HepG2 (cell line): ENCODE data around the gene C5orf15. TPM values are rescaled to one million over a fixed set of nuclear protein-coding genes. Genes with fewer than 3 reads are reported as not detected.

Experiments used
- ATF7-NPFF ChIP-seq: sonication (generic); formaldehyde crosslinking; IDR thresholded peaks from 2 replicates; pipeline ENCODE4 v1.8.1; 2023; ENCODE audit warnings: mild to moderate bottlenecking, low read depth, missing genetic modification reagents, moderate library complexity
- FOXJ3 ChIP-seq: sonication (generic); formaldehyde crosslinking; IDR thresholded peaks from 2 replicates; pipeline ENCODE4 v1.4.0; 2020; ENCODE audit warnings: missing genetic modification reagents, mild to moderate bottlenecking, borderline replicate concordance
- FOXM1 ChIP-seq: sonication (generic); formaldehyde crosslinking; IDR thresholded peaks from 2 replicates; pipeline ENCODE4 v1.5.0; 2020; ENCODE audit warnings: missing genetic modification reagents
- GPBP1L1 ChIP-seq: sonication (generic); formaldehyde crosslinking; IDR thresholded peaks from 2 replicates; pipeline ENCODE4 v1.5.0; 2020; ENCODE audit warnings: mild to moderate bottlenecking, missing genetic modification reagents
- HNF1B ChIP-seq: sonication (generic); formaldehyde crosslinking; IDR thresholded peaks from 2 replicates; pipeline ENCODE4 v1.5.1; 2020; ENCODE audit warnings: mild to moderate bottlenecking, moderate library complexity, missing genetic modification reagents
- KDM6A ChIP-seq: IDR thresholded peaks from 2 replicates; pipeline ENCODE4 v1.6.1; 2016; ENCODE audit warnings: low read depth
- MAFK ChIP-seq, 2 experiments: IDR thresholded peaks in 1 of 2; conservative IDR thresholded peaks in 1 of 2; 2 replicates each; pipeline ENCODE4 v1.6.1; 2011; ENCODE audit warnings: improper control_type of control experiment in 2 of 2, low read length in 2 of 2
- MAZ ChIP-seq, 2 experiments: sonication (generic) in 1 of 2; formaldehyde crosslinking in 1 of 2; IDR thresholded peaks; 2 replicates each; pipeline versions ENCODE4 v1.5.0 to v1.6.1; 2012 to 2020; ENCODE audit warnings: low read depth in 2 of 2, mild to moderate bottlenecking in 2 of 2, borderline replicate concordance in 1 of 2, improper control_type of control experiment in 1 of 2, low read length in 1 of 2, missing genetic modification reagents in 1 of 2, moderate library complexity in 1 of 2
- MXD1 ChIP-seq: sonication (generic); formaldehyde crosslinking; IDR thresholded peaks from 2 replicates; pipeline ENCODE4 v1.4.0; 2020; ENCODE audit warnings: mild to moderate bottlenecking, missing genetic modification reagents
- NCOA2 ChIP-seq: sonication (generic); formaldehyde crosslinking; IDR thresholded peaks from 2 replicates; pipeline ENCODE4 v1.8.0; 2022; ENCODE audit warnings: inconsistent platforms
- NFIC ChIP-seq: IDR thresholded peaks from 2 replicates; pipeline ENCODE4 v1.6.1; 2012; ENCODE audit warnings: mild to moderate bottlenecking, low read length, inconsistent platforms
- NKX3-1 ChIP-seq: sonication (generic); formaldehyde crosslinking; IDR thresholded peaks from 2 replicates; pipeline ENCODE4 v1.5.0; 2020; ENCODE audit warnings: missing genetic modification reagents
- NR2F2 ChIP-seq: IDR thresholded peaks from 2 replicates; pipeline ENCODE4 v1.6.1; 2012; ENCODE audit warnings: low read depth, inconsistent platforms, borderline replicate concordance
- RXRB ChIP-seq: IDR thresholded peaks from 2 replicates; pipeline ENCODE4 v1.6.1; 2016; ENCODE audit warnings: borderline replicate concordance, missing genetic modification reagents, missing compliant biosample characterization
- SMYD3 ChIP-seq: sonication (generic); formaldehyde crosslinking; IDR thresholded peaks from 2 replicates; pipeline ENCODE4 v1.8.1; 2023; ENCODE audit warnings: mild to moderate bottlenecking, missing genetic modification reagents
- ZBTB3 ChIP-seq: sonication (generic); formaldehyde crosslinking; IDR thresholded peaks from 2 replicates; pipeline ENCODE4 v1.4.0; 2020; ENCODE audit warnings: low read depth, mild to moderate bottlenecking, moderate library complexity, missing genetic modification reagents, borderline replicate concordance
- ZNF503 ChIP-seq: sonication (generic); formaldehyde crosslinking; IDR thresholded peaks from 2 replicates; pipeline ENCODE4 v1.4.0; 2020; ENCODE audit warnings: missing genetic modification reagents
- polyA plus RNA-seq, 8 experiments: library from polyadenylated mRNA; depleted of rRNA in 3 of 8; stranded (reverse) in 7 of 8; unstranded in 1 of 8; fragments of >200 nt; fragmentation: Illumina TruSeq in 4 of 8; extraction: Trizol in 4 of 8; gene quantifications; 2 replicates each; pipeline versions ENCODE4 v1.2.1 to v1.2.3, GENCODE V29; 2011 to 2016; ENCODE audit warnings: low read depth in 4 of 8, missing spikeins in 1 of 8, mixed read lengths in 1 of 8; ENCODE audit not compliant: insufficient read depth in 1 of 8
- total RNA-seq, 5 experiments: library from RNA; depleted of rRNA; stranded (reverse); fragments of >200 nt; fragmentation: Illumina TruSeq; extraction: Trizol; gene quantifications; 2 replicates each; pipeline ENCODE4 v1.2.3, GENCODE V29; 2016; ENCODE audit warnings: low read depth in 1 of 5
- TF ChIP-seq, protein P1 (sequence below): sonication (generic); formaldehyde crosslinking; IDR thresholded peaks from 2 replicates; pipeline ENCODE4 v1.5.0; 2020; ENCODE audit warnings: mild to moderate bottlenecking, missing genetic modification reagents
- TF ChIP-seq, protein P2 (sequence below): sonication (generic); formaldehyde crosslinking; IDR thresholded peaks from 2 replicates; pipeline ENCODE4 v1.5.1; 2020; ENCODE audit warnings: missing genetic modification reagents, mild to moderate bottlenecking, borderline replicate concordance

Gene C5orf15
- total and polyA plus RNA-seq, 2 of the 13 experiments (the other 11 are each of a cell fraction or from before 2014, with no cell fraction given): 58.5 to 82.7 TPM

GRCh38 chr5:133970325-133970909, 2.0 kb upstream of the C5orf15 start (continued):
- TF ChIP-seq, protein P1, sequence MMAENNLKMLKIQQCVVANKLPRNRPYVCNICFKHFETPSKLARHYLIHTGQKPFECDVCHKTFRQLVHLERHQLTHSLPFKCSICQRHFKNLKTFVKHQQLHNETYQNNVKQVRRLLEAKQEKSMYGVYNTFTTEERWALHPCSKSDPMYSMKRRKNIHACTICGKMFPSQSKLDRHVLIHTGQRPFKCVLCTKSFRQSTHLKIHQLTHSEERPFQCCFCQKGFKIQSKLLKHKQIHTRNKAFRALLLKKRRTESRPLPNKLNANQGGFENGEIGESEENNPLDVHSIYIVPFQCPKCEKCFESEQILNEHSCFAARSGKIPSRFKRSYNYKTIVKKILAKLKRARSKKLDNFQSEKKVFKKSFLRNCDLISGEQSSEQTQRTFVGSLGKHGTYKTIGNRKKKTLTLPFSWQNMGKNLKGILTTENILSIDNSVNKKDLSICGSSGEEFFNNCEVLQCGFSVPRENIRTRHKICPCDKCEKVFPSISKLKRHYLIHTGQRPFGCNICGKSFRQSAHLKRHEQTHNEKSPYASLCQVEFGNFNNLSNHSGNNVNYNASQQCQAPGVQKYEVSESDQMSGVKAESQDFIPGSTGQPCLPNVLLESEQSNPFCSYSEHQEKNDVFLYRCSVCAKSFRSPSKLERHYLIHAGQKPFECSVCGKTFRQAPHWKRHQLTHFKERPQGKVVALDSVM (CRISPR knock-in tag): peak; percentile 97
- TF ChIP-seq NR2F2: 0 out of 2 replicates have a peak, but pooled peaks have one; percentile 15
- TF ChIP-seq MAFK (conservative IDR thresholded peaks at IDR 0.05 in 1 of 2, IDR thresholded peaks at IDR 0.05 in 1 of 2; ENCODE audit: low read length in 2 of 2): 0 out of 4 replicates have a peak, but pooled peaks of 1 of the 2 experiments have one; percentile 2
- TF ChIP-seq NCOA2 (CRISPR knock-in tag): no peak
- peak; percentile 57 for TF ChIP-seq ZNF503
- TF ChIP-seq, protein P2, sequence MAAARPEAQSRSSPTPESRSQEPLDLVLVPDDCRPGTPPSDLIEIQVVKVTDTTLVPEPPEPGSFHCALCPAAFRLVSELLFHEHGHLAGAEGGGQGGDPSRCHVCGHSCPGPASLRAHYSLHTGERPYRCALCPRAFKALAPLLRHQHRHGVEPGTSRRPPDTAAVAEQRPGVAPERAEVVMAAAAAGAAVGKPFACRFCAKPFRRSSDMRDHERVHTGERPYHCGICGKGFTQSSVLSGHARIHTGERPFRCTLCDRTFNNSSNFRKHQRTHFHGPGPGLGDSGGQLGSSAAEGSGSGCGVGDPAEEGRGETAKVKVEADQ: no peak
- TF ChIP-seq SMYD3: no peak
- TF ChIP-seq GPBP1L1 (CRISPR knock-in tag): no peak
- TF ChIP-seq NKX3-1 (CRISPR knock-in tag): no peak
- no peak for TF ChIP-seq FOXM1
- TF ChIP-seq ZBTB3: no peak
- no peak for TF ChIP-seq RXRB (CRISPR knock-in tag)
- no peak for TF ChIP-seq MAZ (IDR thresholded peaks at IDR 0.05; ENCODE audit: borderline replicate concordance, low read depth, low read length)
- no peak for TF ChIP-seq MAZ (CRISPR knock-in tag; IDR thresholded peaks at IDR 0.05; ENCODE audit: low read depth)
- TF ChIP-seq KDM6A (CRISPR knock-in tag): no peak; the same call in 1 of the 2 replicates
- no peak for TF ChIP-seq HNF1B (CRISPR knock-in tag)
- TF ChIP-seq ATF7-NPFF (CRISPR knock-in tag): no peak
- no peak; the same call in 1 of the 2 replicates for TF ChIP-seq FOXJ3 (CRISPR knock-in tag)
- TF ChIP-seq MXD1 (CRISPR knock-in tag): no peak
- TF ChIP-seq NFIC: 0 out of 2 replicates have a peak, but pooled peaks have one; percentile 55
